PC-3 (cell line): ENCODE results near the gene JAK3.

Experiments used
- EZH2phosphoT487 ChIP-seq: fragments of 300-600 bp; sonication (generic); IDR thresholded peaks from 2 replicates; pipeline ENCODE4 v1.6.1; 2018; ENCODE audit warnings: mild to moderate bottlenecking, antibody characterized with exemption, low read length, borderline replicate concordance
- TF ChIP-seq, protein P1 (sequence below): fragments of 300-600 bp; sonication (generic); conservative IDR thresholded peaks from 2 replicates; pipeline ENCODE4 v1.5.1; 2017; ENCODE audit warnings: antibody characterized with exemption, low read depth, mild to moderate bottlenecking, low read length

GRCh38 chr19:17860993-17861360, 13.2 kb upstream of the JAK3 start:
- TF ChIP-seq, protein P1, sequence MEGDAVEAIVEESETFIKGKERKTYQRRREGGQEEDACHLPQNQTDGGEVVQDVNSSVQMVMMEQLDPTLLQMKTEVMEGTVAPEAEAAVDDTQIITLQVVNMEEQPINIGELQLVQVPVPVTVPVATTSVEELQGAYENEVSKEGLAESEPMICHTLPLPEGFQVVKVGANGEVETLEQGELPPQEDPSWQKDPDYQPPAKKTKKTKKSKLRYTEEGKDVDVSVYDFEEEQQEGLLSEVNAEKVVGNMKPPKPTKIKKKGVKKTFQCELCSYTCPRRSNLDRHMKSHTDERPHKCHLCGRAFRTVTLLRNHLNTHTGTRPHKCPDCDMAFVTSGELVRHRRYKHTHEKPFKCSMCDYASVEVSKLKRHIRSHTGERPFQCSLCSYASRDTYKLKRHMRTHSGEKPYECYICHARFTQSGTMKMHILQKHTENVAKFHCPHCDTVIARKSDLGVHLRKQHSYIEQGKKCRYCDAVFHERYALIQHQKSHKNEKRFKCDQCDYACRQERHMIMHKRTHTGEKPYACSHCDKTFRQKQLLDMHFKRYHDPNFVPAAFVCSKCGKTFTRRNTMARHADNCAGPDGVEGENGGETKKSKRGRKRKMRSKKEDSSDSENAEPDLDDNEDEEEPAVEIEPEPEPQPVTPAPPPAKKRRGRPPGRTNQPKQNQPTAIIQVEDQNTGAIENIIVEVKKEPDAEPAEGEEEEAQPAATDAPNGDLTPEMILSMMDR: no peak
- no peak for TF ChIP-seq EZH2phosphoT487
